Peyer's patch (tissue), 4 donors: ENCODE data around the gene SLC6A3. TPM values are rescaled to one million over a fixed set of nuclear protein-coding genes. Genes with fewer than 3 reads are reported as not detected.

Source experiments
- DNase-seq, 3 donors: peaks; one replicate each; pipeline ENCODE4 v3.0.0-alpha.2; 2017 to 2019
- H3K27ac ChIP-seq, 4 donors: fragments of 200-600 bp; sonication (generic); one replicate each; pipeline ENCODE4 v1.5.1; 2016 to 2019
- H3K27me3 ChIP-seq, 2 donors: fragments of 200-600 bp; sonication (generic); one replicate each; pipeline ENCODE4 v1.5.1; 2019
- H3K36me3 ChIP-seq, 3 donors: fragments of 200-600 bp; sonication (generic); one replicate each; pipeline ENCODE4 v1.5.1; 2016 to 2019
- H3K4me1 ChIP-seq, 4 donors: fragments of 200-600 bp; sonication (generic); one replicate each; pipeline ENCODE4 v1.5.1; 2016 to 2019
- H3K4me3 ChIP-seq, 4 donors: fragments of 200-600 bp; sonication (generic); 1 replicate in 3 of 4; 2 replicates in 1 of 4; pipeline ENCODE4 v1.5.1; 2016 to 2019; ENCODE audit warnings: mild to moderate bottlenecking in 1 of 4
- H3K9me3 ChIP-seq, 4 donors: fragments of 200-600 bp; sonication (generic); one replicate each; pipeline ENCODE4 v1.5.1; 2016 to 2019; ENCODE audit warnings: mild to moderate bottlenecking in 1 of 4
- POLR2A ChIP-seq, 2 donors: fragments of 450-650 bp; IDR thresholded peaks; one replicate each; pipeline ENCODE4 v1.5.1; 2017; ENCODE audit warnings: antibody characterized with exemption in 2 of 2, mild to moderate bottlenecking in 2 of 2, moderate library complexity in 2 of 2
- total RNA-seq, 4 donors: library from RNA; depleted of rRNA; stranded (reverse); fragments of >200 nt; gene quantifications; one replicate each; pipeline ENCODE4 v1.1.0, GENCODE V29; 2016
- TF ChIP-seq, protein P1 (sequence below), 6 experiments: fragments of 450-650 bp in 4 of 6; fragments of 200-600 bp in 2 of 6; sonication (generic) in 1 of 6; IDR thresholded peaks; one replicate each; pipeline ENCODE4 v1.5.1; 2017 to 2019; ENCODE audit warnings: antibody characterized with exemption in 6 of 6, mild to moderate bottlenecking in 3 of 6, moderate library complexity in 1 of 6

Gene SLC6A3
- total RNA-seq, 4 donors from 2014 or later: 0.40 to 0.70 TPM; not detected in 2

DNA sequence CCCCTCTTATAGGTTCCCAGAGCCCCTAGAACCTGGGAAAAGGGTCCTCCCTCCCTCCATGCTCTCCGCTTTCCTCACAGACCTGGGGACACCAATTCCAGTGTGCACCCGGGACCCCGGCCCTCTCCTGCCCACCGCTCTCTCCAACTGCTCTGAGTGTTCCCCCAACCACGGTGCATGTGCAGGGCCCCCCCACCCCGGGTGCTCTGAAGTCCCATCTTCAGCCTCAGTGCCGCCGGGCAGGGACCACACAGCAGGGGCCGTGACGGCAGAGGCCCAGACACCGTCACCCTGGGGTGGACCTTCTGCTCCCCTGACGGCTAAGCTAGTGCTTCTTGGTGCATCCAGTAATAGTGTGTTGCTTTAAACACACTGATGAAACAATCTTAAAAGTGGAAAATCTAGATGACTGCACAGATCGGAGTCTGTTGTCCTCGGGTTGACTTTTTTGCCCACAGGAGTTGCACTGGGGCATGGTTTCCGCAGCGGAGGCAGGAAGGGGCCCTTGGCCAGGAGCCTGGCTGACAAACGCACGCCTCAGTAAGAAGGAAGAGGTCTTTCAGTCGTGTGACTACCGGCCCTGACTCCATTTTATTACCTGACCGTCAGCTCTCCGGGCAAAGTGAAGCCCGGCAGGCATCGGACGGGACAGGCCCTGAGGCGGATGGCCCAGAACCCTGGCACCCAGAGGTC is 36.2 kb upstream of the SLC6A3 start:
- no peaks in the 10 kb centered on the region for H3K9me3 ChIP-seq

DNA sequence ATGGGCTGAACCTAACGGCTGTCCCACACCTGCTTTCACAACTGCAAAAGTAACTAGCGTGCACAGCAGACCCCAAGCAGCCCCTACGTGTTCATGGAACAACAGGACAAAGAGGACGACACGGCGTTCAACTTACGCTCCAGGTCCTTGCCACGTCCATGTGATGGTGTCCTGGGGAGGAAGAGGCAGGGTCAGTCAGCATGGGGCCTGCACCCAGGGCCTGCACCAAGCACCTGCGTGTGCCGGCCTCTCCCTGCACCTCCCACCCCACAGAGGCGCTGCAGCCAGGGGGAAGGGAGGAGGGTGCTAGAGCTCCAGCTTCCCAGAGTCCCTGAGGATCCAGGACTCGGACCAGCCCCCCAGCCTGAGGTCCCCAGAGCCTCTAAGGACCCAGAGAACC is 35.6 kb upstream of the SLC6A3 start:
- H3K36me3 ChIP-seq: peaks cover 0 to 10% (median 0%) of the 10 kb centered on the region in 3 donors
- peak overlapping the region in 2 of 4 donors; percentile 57 to 74 for H3K27ac ChIP-seq
- no peak for DNase-seq

More for the DNA sequence above, 36.2 kb upstream of the SLC6A3 start:
- no peak for DNase-seq
- Histone ChIP-seq H3K36me3 (peaks cover 0 to 16% (median 0%) of the 10 kb centered on the region in 3 donors), H3K27me3 (no peaks in the 10 kb centered on the region), H3K4me3 (no peak overlapping the region), H3K4me1 (peaks cover 0 to 10% (median 0%) of the 10 kb centered on the region in 4 donors), H3K27ac (peak overlapping the region in 1 of 4 donors; percentile 74)
- TF ChIP-seq, protein P1, sequence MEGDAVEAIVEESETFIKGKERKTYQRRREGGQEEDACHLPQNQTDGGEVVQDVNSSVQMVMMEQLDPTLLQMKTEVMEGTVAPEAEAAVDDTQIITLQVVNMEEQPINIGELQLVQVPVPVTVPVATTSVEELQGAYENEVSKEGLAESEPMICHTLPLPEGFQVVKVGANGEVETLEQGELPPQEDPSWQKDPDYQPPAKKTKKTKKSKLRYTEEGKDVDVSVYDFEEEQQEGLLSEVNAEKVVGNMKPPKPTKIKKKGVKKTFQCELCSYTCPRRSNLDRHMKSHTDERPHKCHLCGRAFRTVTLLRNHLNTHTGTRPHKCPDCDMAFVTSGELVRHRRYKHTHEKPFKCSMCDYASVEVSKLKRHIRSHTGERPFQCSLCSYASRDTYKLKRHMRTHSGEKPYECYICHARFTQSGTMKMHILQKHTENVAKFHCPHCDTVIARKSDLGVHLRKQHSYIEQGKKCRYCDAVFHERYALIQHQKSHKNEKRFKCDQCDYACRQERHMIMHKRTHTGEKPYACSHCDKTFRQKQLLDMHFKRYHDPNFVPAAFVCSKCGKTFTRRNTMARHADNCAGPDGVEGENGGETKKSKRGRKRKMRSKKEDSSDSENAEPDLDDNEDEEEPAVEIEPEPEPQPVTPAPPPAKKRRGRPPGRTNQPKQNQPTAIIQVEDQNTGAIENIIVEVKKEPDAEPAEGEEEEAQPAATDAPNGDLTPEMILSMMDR (IDR thresholded peaks at IDR 0.05): no peak
- no peak for TF ChIP-seq POLR2A (IDR thresholded peaks at IDR 0.05)

DNA sequence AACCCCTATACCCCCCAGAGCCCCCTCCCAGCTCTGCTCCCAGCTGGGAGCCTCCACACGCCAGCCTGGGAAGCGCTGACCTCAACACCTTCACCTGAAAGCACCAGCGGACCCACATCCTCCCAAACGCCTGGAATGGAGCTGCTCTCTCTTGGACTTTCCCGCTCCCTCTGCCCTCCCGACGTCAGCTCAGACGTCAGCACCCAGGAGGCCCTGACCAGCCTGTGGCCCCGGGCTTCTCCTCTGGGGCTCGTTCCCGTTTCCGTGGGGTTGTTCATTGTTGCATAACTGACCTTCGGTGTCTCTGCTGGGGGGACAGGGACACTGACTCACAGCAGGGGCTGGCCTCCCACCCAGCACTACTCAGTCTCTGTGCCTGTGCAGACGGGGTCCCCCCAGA is 35.0 kb upstream of the SLC6A3 start:
- DNase-seq: peak in 2 of 3 donors; percentile 57 to 70
- Histone ChIP-seq H3K4me3 (no peak overlapping the region), H3K27ac (peak overlapping the region in 2 of 4 donors; percentile 57 to 74), H3K27me3 (no peaks in the 10 kb centered on the region), H3K4me1 (peaks cover 0 to 5% (median 0%) of the 10 kb centered on the region in 4 donors), H3K36me3 (peaks cover 0 to 6% (median 0%) of the 10 kb centered on the region in 3 donors), H3K9me3 (no peaks in the 10 kb centered on the region)
- TF ChIP-seq, protein P1 (IDR thresholded peaks at IDR 0.05): no peak
- no peak for TF ChIP-seq POLR2A (IDR thresholded peaks at IDR 0.05)

More for the DNA sequence above, 35.6 kb upstream of the SLC6A3 start:
- Histone ChIP-seq H3K27me3 (no peaks in the 10 kb centered on the region), H3K4me3 (no peak overlapping the region), H3K4me1 (peaks cover 0 to 9% (median 0%) of the 10 kb centered on the region in 4 donors), H3K9me3 (no peaks in the 10 kb centered on the region)
- TF ChIP-seq, protein P1 (IDR thresholded peaks at IDR 0.05): no peak
- TF ChIP-seq POLR2A (IDR thresholded peaks at IDR 0.05): no peak

DNA sequence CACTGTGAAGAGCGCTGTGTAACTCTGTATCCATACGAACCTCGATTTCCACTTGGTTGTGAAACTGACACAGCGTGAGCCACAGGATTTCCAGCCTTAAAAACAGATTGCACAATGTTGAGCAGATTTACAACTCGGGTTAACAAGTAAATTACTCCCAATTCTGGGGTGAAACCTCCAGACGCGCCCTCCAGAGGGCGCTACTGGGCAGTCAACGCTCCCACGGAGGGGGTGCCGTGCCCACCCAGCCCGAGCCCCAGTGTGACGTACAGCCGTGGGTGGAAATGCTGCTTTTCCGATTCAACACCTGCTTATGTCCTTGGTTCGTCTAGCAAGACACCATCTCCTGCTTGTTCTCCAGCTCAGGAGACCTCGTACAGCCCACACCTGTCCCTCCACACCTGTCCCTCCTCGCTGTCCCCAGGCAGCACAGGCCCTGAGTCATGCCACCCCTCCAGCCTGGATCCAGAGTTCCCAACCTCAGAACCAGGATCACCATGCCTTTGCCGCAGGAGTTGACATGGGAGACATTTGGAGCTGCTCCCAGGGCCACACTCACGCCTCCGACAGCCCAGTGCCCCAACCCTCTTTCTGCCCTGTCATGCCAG is 34.4 kb upstream of the SLC6A3 start:
- H3K9me3 ChIP-seq: no peaks in the 10 kb centered on the region
- peak in 2 of 3 donors; percentile 58 to 77 for DNase-seq
- H3K4me1 ChIP-seq: peaks cover 0 to 5% (median 0%) of the 10 kb centered on the region in 4 donors
- no peaks in the 10 kb centered on the region for H3K27me3 ChIP-seq
- peaks cover 0 to 2% (median 0%) of the 10 kb centered on the region in 3 donors for H3K36me3 ChIP-seq
- TF ChIP-seq, protein P1 (IDR thresholded peaks at IDR 0.05): peak; percentile 38 to 72 (median 58)
- TF ChIP-seq POLR2A (IDR thresholded peaks at IDR 0.05): no peak
- peak overlapping the region in 2 of 4 donors; percentile 57 to 74 for H3K27ac ChIP-seq
- no peak overlapping the region for H3K4me3 ChIP-seq

DNA sequence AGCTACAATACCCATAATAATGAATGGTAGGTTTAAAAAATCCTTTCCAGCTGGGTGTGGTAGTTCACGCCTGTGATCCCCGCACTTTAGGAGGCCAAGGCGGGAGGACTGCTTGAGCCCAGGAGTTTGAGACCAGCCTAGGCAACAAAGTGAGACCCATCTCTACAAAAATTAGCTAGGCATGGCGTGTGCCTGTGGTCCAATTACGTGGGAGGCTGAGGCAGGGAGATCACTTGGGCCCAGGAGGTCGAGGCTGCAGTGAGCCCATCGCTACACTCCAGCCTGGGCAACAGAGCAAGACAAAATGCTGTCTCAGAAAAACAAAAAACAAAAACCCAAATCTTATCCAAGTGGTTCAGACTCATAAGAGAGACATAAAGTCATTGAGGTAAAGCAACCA is 33.8 kb upstream of the SLC6A3 start:
- DNase-seq: no peak
- Histone ChIP-seq H3K27ac (no peak overlapping the region), H3K4me1 (peaks cover 0 to 5% (median 0%) of the 10 kb centered on the region in 4 donors), H3K9me3 (no peaks in the 10 kb centered on the region), H3K27me3 (no peaks in the 10 kb centered on the region), H3K36me3 (no peaks in the 10 kb centered on the region), H3K4me3 (no peak overlapping the region)
- TF ChIP-seq POLR2A (IDR thresholded peaks at IDR 0.05): no peak
- TF ChIP-seq, protein P1 (IDR thresholded peaks at IDR 0.05): no peak
